ENCODE results near the gene NEMP1.
"Not testable (repeated sequence)": the region's sequence is repeated elsewhere in the genome, so short reads cannot be mapped to it uniquely, and the experiment has no call there.

Gene NEMP1

DNA sequence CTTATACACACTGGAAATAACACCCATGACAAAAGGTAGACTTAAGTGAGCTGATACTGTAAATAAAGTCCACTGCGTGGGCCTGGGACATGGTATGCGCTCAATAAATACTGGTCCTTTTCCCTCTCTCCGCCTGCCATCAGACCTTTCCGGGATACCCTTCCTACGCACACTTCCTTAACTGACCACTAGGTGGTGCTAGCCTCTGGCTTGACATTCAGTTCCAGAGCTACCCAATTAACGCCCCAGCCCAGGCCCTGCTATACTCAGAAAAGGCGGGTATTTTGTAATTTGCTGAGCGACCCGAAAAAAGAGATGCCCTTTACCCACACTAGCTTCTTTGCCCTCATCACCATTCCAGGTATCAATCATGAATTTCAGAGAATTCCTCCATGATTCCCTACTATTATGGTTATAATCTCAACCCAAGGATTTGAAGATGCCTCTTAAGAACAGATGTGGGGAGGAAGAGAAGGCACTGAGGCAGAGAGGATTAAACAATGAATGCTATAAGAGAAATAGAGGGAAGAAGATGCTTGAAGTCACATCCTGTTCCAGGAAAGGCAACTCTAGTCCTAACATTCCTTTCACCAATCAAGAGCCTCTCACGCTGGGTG is 45.8 kb upstream of the NEMP1 start:
- TF ChIP-seq GLIS3 (CRISPR knock-in tag; IDR thresholded peaks at IDR 0.05): no peak
- no peak for TF ChIP-seq TOX (CRISPR knock-in tag; IDR thresholded peaks at IDR 0.05; ENCODE audit: borderline replicate concordance)
- no peak for TF ChIP-seq RARB (CRISPR knock-in tag; IDR thresholded peaks at IDR 0.05)
- TF ChIP-seq ZNF565 (CRISPR knock-in tag; conservative IDR thresholded peaks at IDR 0.05; ENCODE audit: low read depth): no peak
- no peak for TF ChIP-seq ESRRG (CRISPR knock-in tag; IDR thresholded peaks at IDR 0.05)
- TF ChIP-seq, protein P1, sequence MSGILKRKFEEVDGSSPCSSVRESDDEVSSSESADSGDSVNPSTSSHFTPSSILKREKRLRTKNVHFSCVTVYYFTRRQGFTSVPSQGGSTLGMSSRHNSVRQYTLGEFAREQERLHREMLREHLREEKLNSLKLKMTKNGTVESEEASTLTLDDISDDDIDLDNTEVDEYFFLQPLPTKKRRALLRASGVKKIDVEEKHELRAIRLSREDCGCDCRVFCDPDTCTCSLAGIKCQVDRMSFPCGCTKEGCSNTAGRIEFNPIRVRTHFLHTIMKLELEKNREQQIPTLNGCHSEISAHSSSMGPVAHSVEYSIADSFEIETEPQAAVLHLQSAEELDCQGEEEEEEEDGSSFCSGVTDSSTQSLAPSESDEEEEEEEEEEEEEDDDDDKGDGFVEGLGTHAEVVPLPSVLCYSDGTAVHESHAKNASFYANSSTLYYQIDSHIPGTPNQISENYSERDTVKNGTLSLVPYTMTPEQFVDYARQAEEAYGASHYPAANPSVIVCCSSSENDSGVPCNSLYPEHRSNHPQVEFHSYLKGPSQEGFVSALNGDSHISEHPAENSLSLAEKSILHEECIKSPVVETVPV (CRISPR knock-in tag; IDR thresholded peaks at IDR 0.05): no peak
- TF ChIP-seq ISL1 (CRISPR knock-in tag; IDR thresholded peaks at IDR 0.05): no peak
- TF ChIP-seq, protein P2, sequence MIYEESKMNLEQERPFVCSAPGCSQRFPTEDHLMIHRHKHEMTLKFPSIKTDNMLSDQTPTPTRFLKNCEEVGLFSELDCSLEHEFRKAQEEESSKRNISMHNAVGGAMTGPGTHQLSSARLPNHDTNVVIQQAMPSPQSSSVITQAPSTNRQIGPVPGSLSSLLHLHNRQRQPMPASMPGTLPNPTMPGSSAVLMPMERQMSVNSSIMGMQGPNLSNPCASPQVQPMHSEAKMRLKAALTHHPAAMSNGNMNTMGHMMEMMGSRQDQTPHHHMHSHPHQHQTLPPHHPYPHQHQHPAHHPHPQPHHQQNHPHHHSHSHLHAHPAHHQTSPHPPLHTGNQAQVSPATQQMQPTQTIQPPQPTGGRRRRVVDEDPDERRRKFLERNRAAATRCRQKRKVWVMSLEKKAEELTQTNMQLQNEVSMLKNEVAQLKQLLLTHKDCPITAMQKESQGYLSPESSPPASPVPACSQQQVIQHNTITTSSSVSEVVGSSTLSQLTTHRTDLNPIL (CRISPR knock-in tag; IDR thresholded peaks at IDR 0.05; ENCODE audit: low read depth): no peak
- no peak for TF ChIP-seq ZFP30 (CRISPR knock-in tag; IDR thresholded peaks at IDR 0.05)
- TF ChIP-seq SNAI2 (CRISPR knock-in tag; IDR thresholded peaks at IDR 0.05): no peak
- TF ChIP-seq, protein P3, sequence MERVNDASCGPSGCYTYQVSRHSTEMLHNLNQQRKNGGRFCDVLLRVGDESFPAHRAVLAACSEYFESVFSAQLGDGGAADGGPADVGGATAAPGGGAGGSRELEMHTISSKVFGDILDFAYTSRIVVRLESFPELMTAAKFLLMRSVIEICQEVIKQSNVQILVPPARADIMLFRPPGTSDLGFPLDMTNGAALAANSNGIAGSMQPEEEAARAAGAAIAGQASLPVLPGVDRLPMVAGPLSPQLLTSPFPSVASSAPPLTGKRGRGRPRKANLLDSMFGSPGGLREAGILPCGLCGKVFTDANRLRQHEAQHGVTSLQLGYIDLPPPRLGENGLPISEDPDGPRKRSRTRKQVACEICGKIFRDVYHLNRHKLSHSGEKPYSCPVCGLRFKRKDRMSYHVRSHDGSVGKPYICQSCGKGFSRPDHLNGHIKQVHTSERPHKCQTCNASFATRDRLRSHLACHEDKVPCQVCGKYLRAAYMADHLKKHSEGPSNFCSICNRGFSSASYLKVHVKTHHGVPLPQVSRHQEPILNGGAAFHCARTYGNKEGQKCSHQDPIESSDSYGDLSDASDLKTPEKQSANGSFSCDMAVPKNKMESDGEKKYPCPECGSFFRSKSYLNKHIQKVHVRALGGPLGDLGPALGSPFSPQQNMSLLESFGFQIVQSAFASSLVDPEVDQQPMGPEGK (CRISPR knock-in tag; IDR thresholded peaks at IDR 0.05; ENCODE audit: borderline replicate concordance): no peak
- TF ChIP-seq, protein P4, sequence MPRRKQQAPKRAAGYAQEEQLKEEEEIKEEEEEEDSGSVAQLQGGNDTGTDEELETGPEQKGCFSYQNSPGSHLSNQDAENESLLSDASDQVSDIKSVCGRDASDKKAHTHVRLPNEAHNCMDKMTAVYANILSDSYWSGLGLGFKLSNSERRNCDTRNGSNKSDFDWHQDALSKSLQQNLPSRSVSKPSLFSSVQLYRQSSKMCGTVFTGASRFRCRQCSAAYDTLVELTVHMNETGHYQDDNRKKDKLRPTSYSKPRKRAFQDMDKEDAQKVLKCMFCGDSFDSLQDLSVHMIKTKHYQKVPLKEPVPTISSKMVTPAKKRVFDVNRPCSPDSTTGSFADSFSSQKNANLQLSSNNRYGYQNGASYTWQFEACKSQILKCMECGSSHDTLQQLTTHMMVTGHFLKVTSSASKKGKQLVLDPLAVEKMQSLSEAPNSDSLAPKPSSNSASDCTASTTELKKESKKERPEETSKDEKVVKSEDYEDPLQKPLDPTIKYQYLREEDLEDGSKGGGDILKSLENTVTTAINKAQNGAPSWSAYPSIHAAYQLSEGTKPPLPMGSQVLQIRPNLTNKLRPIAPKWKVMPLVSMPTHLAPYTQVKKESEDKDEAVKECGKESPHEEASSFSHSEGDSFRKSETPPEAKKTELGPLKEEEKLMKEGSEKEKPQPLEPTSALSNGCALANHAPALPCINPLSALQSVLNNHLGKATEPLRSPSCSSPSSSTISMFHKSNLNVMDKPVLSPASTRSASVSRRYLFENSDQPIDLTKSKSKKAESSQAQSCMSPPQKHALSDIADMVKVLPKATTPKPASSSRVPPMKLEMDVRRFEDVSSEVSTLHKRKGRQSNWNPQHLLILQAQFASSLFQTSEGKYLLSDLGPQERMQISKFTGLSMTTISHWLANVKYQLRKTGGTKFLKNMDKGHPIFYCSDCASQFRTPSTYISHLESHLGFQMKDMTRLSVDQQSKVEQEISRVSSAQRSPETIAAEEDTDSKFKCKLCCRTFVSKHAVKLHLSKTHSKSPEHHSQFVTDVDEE (CRISPR knock-in tag; IDR thresholded peaks at IDR 0.05): no peak
- TF ChIP-seq ARNTL (CRISPR knock-in tag; IDR thresholded peaks at IDR 0.05; ENCODE audit: borderline replicate concordance, low read depth): no peak
- TF ChIP-seq ZNF70 (CRISPR knock-in tag; IDR thresholded peaks at IDR 0.05): no peak
- TF ChIP-seq ZFP3 (CRISPR knock-in tag; IDR thresholded peaks at IDR 0.05): no peak
- TF ChIP-seq TCF4 (CRISPR knock-in tag; IDR thresholded peaks at IDR 0.05; ENCODE audit: borderline replicate concordance): no peak
- no peak for TF ChIP-seq PPARA (CRISPR knock-in tag; IDR thresholded peaks at IDR 0.05; ENCODE audit: borderline replicate concordance)
- TF ChIP-seq, protein P5, sequence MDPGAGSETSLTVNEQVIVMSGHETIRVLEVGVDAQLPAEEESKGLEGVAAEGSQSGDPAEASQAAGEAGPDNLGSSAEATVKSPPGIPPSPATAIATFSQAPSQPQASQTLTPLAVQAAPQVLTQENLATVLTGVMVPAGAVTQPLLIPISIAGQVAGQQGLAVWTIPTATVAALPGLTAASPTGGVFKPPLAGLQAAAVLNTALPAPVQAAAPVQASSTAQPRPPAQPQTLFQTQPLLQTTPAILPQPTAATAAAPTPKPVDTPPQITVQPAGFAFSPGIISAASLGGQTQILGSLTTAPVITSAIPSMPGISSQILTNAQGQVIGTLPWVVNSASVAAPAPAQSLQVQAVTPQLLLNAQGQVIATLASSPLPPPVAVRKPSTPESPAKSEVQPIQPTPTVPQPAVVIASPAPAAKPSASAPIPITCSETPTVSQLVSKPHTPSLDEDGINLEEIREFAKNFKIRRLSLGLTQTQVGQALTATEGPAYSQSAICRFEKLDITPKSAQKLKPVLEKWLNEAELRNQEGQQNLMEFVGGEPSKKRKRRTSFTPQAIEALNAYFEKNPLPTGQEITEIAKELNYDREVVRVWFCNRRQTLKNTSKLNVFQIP (CRISPR knock-in tag; IDR thresholded peaks at IDR 0.05; ENCODE audit: borderline replicate concordance, low read depth): no peak
- no peak for TF ChIP-seq ZNF8 (CRISPR knock-in tag; IDR thresholded peaks at IDR 0.05)
- peak; percentile 54 for ATAC-seq

DNA sequence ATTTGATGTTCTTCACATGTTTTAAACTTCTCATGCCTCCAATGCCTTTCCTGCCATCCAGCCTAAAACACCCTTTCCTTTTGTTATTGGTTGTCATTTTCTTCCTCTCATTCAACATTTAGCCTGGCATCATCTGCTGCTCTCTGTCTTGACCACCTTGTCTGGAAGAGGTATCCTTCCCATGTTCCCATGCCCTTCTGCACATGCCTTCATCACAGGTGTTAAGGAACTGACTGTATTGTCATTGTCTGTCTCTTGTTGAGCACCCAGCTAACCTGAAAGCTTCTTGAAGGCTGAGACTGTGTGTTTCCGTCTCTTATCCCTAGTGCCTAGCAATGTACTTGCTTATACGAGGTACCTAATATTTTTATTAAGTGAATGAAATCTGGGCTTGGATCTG is 45.2 kb upstream of the NEMP1 start:
- no peak for ATAC-seq
- TF ChIP-seq ARNTL (CRISPR knock-in tag; IDR thresholded peaks at IDR 0.05; ENCODE audit: borderline replicate concordance, low read depth) (no peak), SNAI2 (CRISPR knock-in tag; IDR thresholded peaks at IDR 0.05) (no peak), ZFP3 (CRISPR knock-in tag; IDR thresholded peaks at IDR 0.05) (no peak)
- TF ChIP-seq, protein P3 (CRISPR knock-in tag; IDR thresholded peaks at IDR 0.05; ENCODE audit: borderline replicate concordance): no peak

DNA sequence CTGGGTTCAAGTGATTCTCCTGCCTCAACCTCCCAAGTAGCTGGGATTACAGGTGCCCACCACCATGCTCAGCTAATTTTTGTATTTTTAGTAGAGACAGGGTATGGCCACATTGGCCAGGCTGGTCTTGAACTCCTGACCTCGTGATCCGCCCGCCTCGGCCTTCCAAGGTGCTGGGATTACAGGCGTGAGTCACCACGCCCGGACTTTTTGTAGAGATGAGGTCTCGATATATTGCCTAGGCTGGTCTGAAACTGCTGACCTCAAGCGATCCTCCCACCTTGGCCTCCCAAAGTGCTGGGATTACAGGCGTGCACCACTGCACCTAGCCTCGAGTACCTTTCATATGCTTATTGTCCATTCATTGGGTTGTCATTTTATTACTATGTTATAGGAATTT is 42.1 kb upstream of the NEMP1 start:
- ATAC-seq: not testable (repeated sequence)

All from SK-N-SH treated with all-trans-retinoic acid at 6 μM for 48 hours (cell line).